ENCODE data around the gene ATG9B. TPM values are rescaled to one million over a fixed set of nuclear protein-coding genes. Genes with fewer than 3 reads are reported as not detected.

The ATG9B gene
- total RNA-seq (not detected), polyA plus RNA-seq (under 1 TPM; 0.12 to 0.18 (median 0.18) TPM)
- long read RNA-seq, donor 1 = 0 reads
- long read RNA-seq, donor 2 = 0 reads

DNA sequence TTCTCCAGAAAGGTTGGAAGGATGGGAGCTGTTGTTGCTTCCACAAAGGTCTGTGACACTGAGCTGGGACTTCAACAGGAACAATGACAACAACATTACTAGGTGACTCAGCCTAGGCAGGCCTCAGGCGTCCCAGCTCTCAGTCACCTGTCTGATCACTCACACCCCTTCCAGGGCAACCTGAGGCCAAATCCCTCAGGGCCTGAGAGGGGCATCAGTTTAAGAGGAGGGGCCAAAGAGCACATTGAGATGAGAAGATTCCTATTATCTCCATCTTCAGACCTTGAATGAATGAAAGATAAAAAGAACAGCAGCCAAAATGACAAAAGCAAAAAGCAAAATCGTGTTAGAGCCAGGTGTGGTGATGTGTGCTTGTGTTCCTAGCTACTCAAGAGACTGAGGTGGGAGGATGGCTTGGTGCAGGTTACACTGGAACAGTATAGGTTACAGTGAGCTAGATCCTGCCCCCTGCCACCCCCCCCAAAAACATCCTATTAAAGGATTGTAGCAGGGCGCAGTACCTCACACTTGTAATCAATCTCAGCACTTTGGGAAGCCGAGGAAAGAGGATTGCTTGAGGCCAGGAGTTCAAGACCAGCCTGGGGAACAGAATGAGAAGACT is at the start of gene ATG9B:
Gene ATG9B (minus strand): TSS at position 60 of the 622 bp plus-strand sequence. CDS start 71 bp downstream, outside the sequence.
- intact Hi-C loops (cut with DNase I) = loop anchor here in 1 of 2 donors (5.0 kb wide), 1 partner anchor 88 kb away; no protein-coding TSS in a partner anchor
- TF ChIP-seq, protein P1, sequence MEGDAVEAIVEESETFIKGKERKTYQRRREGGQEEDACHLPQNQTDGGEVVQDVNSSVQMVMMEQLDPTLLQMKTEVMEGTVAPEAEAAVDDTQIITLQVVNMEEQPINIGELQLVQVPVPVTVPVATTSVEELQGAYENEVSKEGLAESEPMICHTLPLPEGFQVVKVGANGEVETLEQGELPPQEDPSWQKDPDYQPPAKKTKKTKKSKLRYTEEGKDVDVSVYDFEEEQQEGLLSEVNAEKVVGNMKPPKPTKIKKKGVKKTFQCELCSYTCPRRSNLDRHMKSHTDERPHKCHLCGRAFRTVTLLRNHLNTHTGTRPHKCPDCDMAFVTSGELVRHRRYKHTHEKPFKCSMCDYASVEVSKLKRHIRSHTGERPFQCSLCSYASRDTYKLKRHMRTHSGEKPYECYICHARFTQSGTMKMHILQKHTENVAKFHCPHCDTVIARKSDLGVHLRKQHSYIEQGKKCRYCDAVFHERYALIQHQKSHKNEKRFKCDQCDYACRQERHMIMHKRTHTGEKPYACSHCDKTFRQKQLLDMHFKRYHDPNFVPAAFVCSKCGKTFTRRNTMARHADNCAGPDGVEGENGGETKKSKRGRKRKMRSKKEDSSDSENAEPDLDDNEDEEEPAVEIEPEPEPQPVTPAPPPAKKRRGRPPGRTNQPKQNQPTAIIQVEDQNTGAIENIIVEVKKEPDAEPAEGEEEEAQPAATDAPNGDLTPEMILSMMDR (IDR thresholded peaks at IDR 0.05) = no peak
- Histone ChIP-seq H3K27me3 (ENCODE audit: insufficient read depth in 3 of 3, low read length in 2 of 3) (peaks cover 0 to 5% (median 0%) of the 10 kb centered on the region in 3 donors), H3K4me3 (no peak within 1 kb of the TSS), H3K9me3 (no peaks in the 10 kb centered on the region), H3K36me3 (ENCODE audit: insufficient read depth in 1 of 2, low read depth in 1 of 2) (no peaks in the 10 kb centered on the region), H3K4me1 (peaks cover 7% of the 10 kb centered on the region), H3K27ac (no peak within 1 kb of the TSS)
- ATAC-seq = no peak
- no peak for DNase-seq
- WGBS, 3 donors = 70 to 77% (median 72%) methylated on average over 4 of the region's 4 CpGs

DNA sequence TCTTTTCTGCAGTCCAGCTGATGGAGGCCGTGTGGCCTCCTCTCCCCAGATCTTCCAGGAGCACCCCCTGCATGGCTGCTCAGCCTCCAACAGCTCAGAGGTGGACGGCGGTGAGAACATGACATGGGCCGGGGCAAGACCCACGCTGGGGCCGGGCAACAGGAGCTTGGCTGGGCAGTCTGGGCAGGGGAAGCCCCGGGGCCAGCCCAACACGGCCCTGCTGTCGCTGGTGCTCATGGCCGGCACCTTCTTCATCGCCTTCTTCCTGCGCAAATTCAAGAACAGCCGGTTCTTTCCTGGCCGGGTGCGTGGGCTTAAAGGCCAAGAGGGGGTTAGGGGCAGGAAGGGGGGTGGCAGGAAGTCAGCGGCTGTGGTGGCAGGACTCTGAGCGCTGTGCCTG is 49.7 kb upstream of the ATG9B start:
- H3K27me3 ChIP-seq (ENCODE audit: insufficient read depth in 3 of 3, low read length in 2 of 3) = no peaks in the 10 kb centered on the region
- WGBS, 3 donors = 82 to 87% (median 84%) methylated on average over 17 of the region's 17 CpGs
- H3K36me3 ChIP-seq (ENCODE audit: insufficient read depth in 1 of 2, low read depth in 1 of 2) = peaks cover 4 to 90% of the 10 kb centered on the region in 2 donors
- no peak for DNase-seq
- no peak overlapping the region for H3K27ac ChIP-seq
- H3K4me1 ChIP-seq = peaks cover 8% of the 10 kb centered on the region
- H3K9me3 ChIP-seq = no peaks in the 10 kb centered on the region
- intact Hi-C loops (cut with DNase I) = no loop called here
- H3K4me3 ChIP-seq = no peak overlapping the region
- TF ChIP-seq, protein P1 (IDR thresholded peaks at IDR 0.05) = no peak
- ATAC-seq = no peak

GRCh38 chr7:151071032-151071866 is 47.0 kb upstream of the ATG9B start:
- TF ChIP-seq, protein P1 (IDR thresholded peaks at IDR 0.05) = no peak
- 90 to 94% (median 93%) methylated on average over 39 of the region's 39 CpGs for WGBS, 3 donors
- Histone ChIP-seq H3K4me3 (no peak overlapping the region), H3K27me3 (ENCODE audit: insufficient read depth in 3 of 3, low read length in 2 of 3) (no peaks in the 10 kb centered on the region), H3K36me3 (ENCODE audit: insufficient read depth in 1 of 2, low read depth in 1 of 2) (peaks cover 12 to 98% of the 10 kb centered on the region in 2 donors), H3K4me1 (no peaks in the 10 kb centered on the region), H3K27ac (no peak overlapping the region), H3K9me3 (no peaks in the 10 kb centered on the region)
- ATAC-seq (no peak), DNase-seq (no peak)
- intact Hi-C loops (cut with DNase I) = no loop called here

- no peaks in the 10 kb centered on the region for H3K9me3 ChIP-seq
- WGBS, 3 donors = 90 to 92% (median 91%) methylated on average over 13 to 15 of the region's 15 CpGs
- H3K27me3 ChIP-seq (ENCODE audit: insufficient read depth in 3 of 3, low read length in 2 of 3) = no peaks in the 10 kb centered on the region
- intact Hi-C loops (cut with DNase I) = no loop called here
- TF ChIP-seq, protein P1 (IDR thresholded peaks at IDR 0.05) = no peak
- H3K4me1 ChIP-seq = no peaks in the 10 kb centered on the region
- ATAC-seq = no peak
- no peak for DNase-seq
- H3K4me3 ChIP-seq = no peak overlapping the region
- peaks cover 9 to 98% of the 10 kb centered on the region in 2 donors for H3K36me3 ChIP-seq (ENCODE audit: insufficient read depth in 1 of 2, low read depth in 1 of 2)
- H3K27ac ChIP-seq = no peak overlapping the region
Observed at GRCh38 chr7:151070574-151070960, 46.3 kb upstream of the ATG9B start.
